H1 (cell line): ENCODE data around the gene TNFRSF14. TPM values are rescaled to one million over a fixed set of nuclear protein-coding genes. Genes with fewer than 3 reads are reported as not detected.

ENCODE experiments used
- CTCF ChIA-PET: fragments of 300-600 bp; sonication (Branson Sonifier 250); formaldehyde crosslinking; loops from one replicate; lab custom pipeline; 2021; ENCODE audit not compliant: partially characterized antibody; lab: Charles Lee
- POLR2A ChIA-PET: fragments of 300-600 bp; sonication (Branson Sonifier 250); formaldehyde crosslinking; loops from one replicate; lab custom pipeline; 2021; ENCODE audit warnings: inconsistent platforms; ENCODE audit not compliant: partially characterized antibody; lab: Charles Lee
- DNase-seq, 2 experiments: peaks; one replicate each; pipeline versions ENCODE4 v3.0.0 to v3.0.0-alpha.2; 2010 to 2022; ENCODE audit warnings: low spot score in 2 of 2, low read depth in 1 of 2, mixed read lengths in 1 of 2
- FAIRE-seq: peaks from 2 replicates; lab custom pipeline; 2011; peaks lifted over from hg19 to GRCh38; lab: Jason Lieb, UNC
- H2AFZ ChIP-seq: 2 replicates; pipeline ENCODE4 v1.8.1; 2012; ENCODE audit warnings: low read length, inconsistent platforms
- H2AK5ac ChIP-seq: 2 replicates; pipeline ENCODE4 v1.6.1; 2013; ENCODE audit warnings: low read depth, low read length
- H2BK120ac ChIP-seq: replicated peaks from 2 replicates; pipeline ENCODE3; 2013; ENCODE audit warnings: low read depth, low read length, inconsistent platforms
- H2BK12ac ChIP-seq: 2 replicates; pipeline ENCODE4 v1.6.1; 2013; ENCODE audit warnings: low read depth, low read length
- H2BK15ac ChIP-seq: 2 replicates; pipeline ENCODE4 v1.6.1; 2013; ENCODE audit warnings: low read length
- H2BK20ac ChIP-seq: 2 replicates; pipeline ENCODE4 v1.6.1; 2013; ENCODE audit warnings: low read length
- H2BK5ac ChIP-seq: 2 replicates; pipeline ENCODE4 v1.6.1; 2013; ENCODE audit warnings: low read depth, low read length
- H3K14ac ChIP-seq: 2 replicates; pipeline ENCODE4 v1.6.1; 2013; ENCODE audit warnings: inconsistent platforms; ENCODE audit not compliant: insufficient read length
- H3K18ac ChIP-seq: 2 replicates; pipeline ENCODE4 v1.6.1; 2013; ENCODE audit warnings: low read length; ENCODE audit errors: extremely low read depth
- H3K23ac ChIP-seq: 2 replicates; pipeline ENCODE4 v1.6.1; 2013; ENCODE audit warnings: inconsistent platforms; ENCODE audit not compliant: insufficient read length
- H3K23me2 ChIP-seq: 2 replicates; pipeline ENCODE4 v1.6.1; 2013; ENCODE audit warnings: low read depth, low read length
- H3K27ac ChIP-seq: 2 replicates; pipeline ENCODE4 v1.6.1; 2011; ENCODE audit warnings: low read depth, low read length, inconsistent platforms
- H3K27me3 ChIP-seq, 4 experiments: replicated peaks in 1 of 4; 1 replicate in 1 of 4; 2 replicates in 3 of 4; pipeline versions ENCODE4 v1.6.1 to v1.8.1; 2011 to 2013; ENCODE audit warnings: low read length in 3 of 4, mild to moderate bottlenecking in 3 of 4, inconsistent platforms in 2 of 4, mixed read lengths in 2 of 4, moderate library complexity in 1 of 4; ENCODE audit not compliant: control insufficient read depth in 3 of 4, insufficient read depth in 3 of 4; ENCODE audit errors: extremely low read depth in 1 of 4
- H3K36me3 ChIP-seq, 4 experiments: 2 replicates each; pipeline versions ENCODE4 v1.6.1 to v1.8.1; 2011 to 2013; ENCODE audit warnings: mild to moderate bottlenecking in 4 of 4, low read length in 3 of 4, moderate library complexity in 2 of 4, control low read depth in 1 of 4, inconsistent platforms in 1 of 4; ENCODE audit not compliant: insufficient read depth in 4 of 4, control insufficient read depth in 2 of 4
- H3K4ac ChIP-seq: replicated peaks from 2 replicates; pipeline ENCODE3; 2013; ENCODE audit warnings: low read length, low read depth, mixed read lengths, inconsistent platforms; ENCODE audit not compliant: insufficient read length
- H3K4me1 ChIP-seq, 4 experiments: replicated peaks in 1 of 4; 1 replicate in 1 of 4; 2 replicates in 3 of 4; pipeline versions ENCODE4 v1.6.1 to v1.8.1; 2011 to 2013; ENCODE audit warnings: low read length in 3 of 4, inconsistent platforms in 2 of 4, mixed read lengths in 1 of 4; ENCODE audit not compliant: insufficient read depth in 4 of 4, control insufficient read depth in 3 of 4
- H3K4me2 ChIP-seq, 2 experiments: 2 replicates each; pipeline versions ENCODE4 v1.6.1 to v1.8.1; 2011 to 2013; ENCODE audit warnings: low read depth in 2 of 2, low read length in 2 of 2, control low read depth in 1 of 2, inconsistent platforms in 1 of 2, mild to moderate bottlenecking in 1 of 2; ENCODE audit not compliant: insufficient read depth in 1 of 2
- H3K4me3 ChIP-seq, 4 experiments: fragments of 200-600, 300-600 bp in 1 of 4; sonication (generic), shearing (Covaris generic), sonication (Bioruptor Twin) in 1 of 4; 2 replicates each; pipeline versions ENCODE4 v1.5.1 to v1.8.1; 2011 to 2016; ENCODE audit warnings: low read length in 4 of 4, low read depth in 3 of 4, control low read depth in 2 of 4, inconsistent platforms in 2 of 4, mild to moderate bottlenecking in 2 of 4, mixed read lengths in 1 of 4, moderate library complexity in 1 of 4; ENCODE audit not compliant: insufficient read depth in 2 of 4; ENCODE audit errors: extremely low read depth in 1 of 4
- H3K56ac ChIP-seq: replicated peaks from 2 replicates; pipeline ENCODE3; 2013; ENCODE audit warnings: low read depth, mild to moderate bottlenecking, mixed read lengths, low read length, inconsistent platforms; ENCODE audit not compliant: insufficient read length
- H3K79me1 ChIP-seq: 2 replicates; pipeline ENCODE4 v1.6.1; 2013; ENCODE audit warnings: low read depth, low read length, control low read depth
- H3K79me2 ChIP-seq, 2 experiments: 2 replicates each; pipeline versions ENCODE4 v1.6.1 to v1.8.1; 2012 to 2013; ENCODE audit warnings: low read length in 2 of 2, mild to moderate bottlenecking in 2 of 2, inconsistent platforms in 1 of 2; ENCODE audit not compliant: insufficient read depth in 2 of 2, control insufficient read depth in 1 of 2
- H3K9ac ChIP-seq, 4 experiments: replicated peaks in 1 of 4; 1 replicate in 1 of 4; 2 replicates in 3 of 4; pipeline versions ENCODE4 v1.6.1 to v1.8.1; 2011 to 2013; ENCODE audit warnings: low read depth in 3 of 4, low read length in 3 of 4, control low read depth in 2 of 4, mild to moderate bottlenecking in 2 of 4, moderate library complexity in 2 of 4, inconsistent platforms in 1 of 4; ENCODE audit errors: extremely low read depth in 1 of 4
- H3K9me3 ChIP-seq, 2 experiments: 2 replicates each; pipeline versions ENCODE4 v1.6.1 to v1.8.1; 2012 to 2013; ENCODE audit warnings: mild to moderate bottlenecking in 2 of 2, moderate library complexity in 2 of 2, control low read depth in 1 of 2, inconsistent platforms in 1 of 2, low read depth in 1 of 2, low read length in 1 of 2, mixed read lengths in 1 of 2; ENCODE audit not compliant: insufficient read depth in 2 of 2
- H4K20me1 ChIP-seq, 2 experiments: replicated peaks in 1 of 2; 2 replicates each; pipeline versions ENCODE3 to v1.8.1; 2011 to 2013; ENCODE audit warnings: inconsistent platforms in 2 of 2, low read length in 2 of 2, mild to moderate bottlenecking in 1 of 2; ENCODE audit not compliant: insufficient read depth in 2 of 2, control insufficient read depth in 1 of 2
- H4K5ac ChIP-seq: 2 replicates; pipeline ENCODE4 v1.6.1; 2013; ENCODE audit warnings: low read length, low read depth, mixed read lengths, inconsistent platforms; ENCODE audit not compliant: insufficient read length
- H4K8ac ChIP-seq: 2 replicates; pipeline ENCODE4 v1.8.0; 2013; ENCODE audit warnings: mild to moderate bottlenecking, moderate library complexity, low read length, inconsistent platforms; ENCODE audit not compliant: insufficient read depth; ENCODE audit errors: extremely low read depth
- H4K91ac ChIP-seq: replicated peaks from 2 replicates; pipeline ENCODE3; 2013; ENCODE audit warnings: low read length, mixed read lengths, inconsistent platforms; ENCODE audit not compliant: insufficient read length
- EP300 ChIP-seq, 2 experiments: IDR thresholded peaks; 1 replicate in 1 of 2; 2 replicates in 1 of 2; pipeline ENCODE4 v1.6.1; 2011 to 2012; ENCODE audit warnings: low read depth in 2 of 2, low read length in 2 of 2, mild to moderate bottlenecking in 2 of 2, borderline replicate concordance in 1 of 2, inconsistent platforms in 1 of 2, moderate library complexity in 1 of 2
- GABPA ChIP-seq: IDR thresholded peaks from 2 replicates; pipeline ENCODE4 v1.6.1; 2011; ENCODE audit warnings: mild to moderate bottlenecking, low read length, moderate library complexity, borderline replicate concordance; ENCODE audit not compliant: insufficient read depth
- RFX5 ChIP-seq: IDR thresholded peaks from 2 replicates; pipeline ENCODE4 v1.6.1; 2011; ENCODE audit warnings: low read depth, low read length, improper control_type of control experiment, borderline replicate concordance
- TEAD4 ChIP-seq: IDR thresholded peaks from 2 replicates; pipeline ENCODE4 v1.6.1; 2012; ENCODE audit warnings: low read depth, low read length, inconsistent platforms, mixed read lengths
- WGBS, 2 experiments: shearing (Covaris generic) in 1 of 2; methylation state at CpG; one replicate each; pipeline versions ENCODE4 v1.1.6 to v1.1.7; 2013 to 2015; ENCODE audit warnings: low lambda C conversion rate in 2 of 2, mixed read lengths in 2 of 2, inconsistent platforms in 1 of 2, low coverage in 1 of 2, missing lambda C conversion rate in 1 of 2; ENCODE audit not compliant: insufficient replicate concordance in 2 of 2, insufficient coverage in 1 of 2, insufficient read length in 1 of 2; ENCODE audit errors: extremely low coverage in 1 of 2, missing lambda C conversion rate in 1 of 2; 5-methylcytosine and 5-hydroxymethylcytosine counted together
- long read RNA-seq, 2 experiments: library from RNA in 1 of 2; library from capped mRNA in 1 of 2; stranded (forward); transcript quantifications; one replicate each; pipeline ENCODE4 v2.0.0, GENCODE V29; 2021; ENCODE audit warnings: inconsistent platforms in 1 of 2
- polyA minus RNA-seq, 3 experiments: library from RNA; depleted of rRNA, polyadenylated mRNA; stranded (reverse); fragments of >200 nt; gene quantifications; 1 replicate in 2 of 3; 2 replicates in 1 of 3; pipeline ENCODE4 v1.2.3, GENCODE V29; 2011
- polyA plus RNA-seq, 7 experiments: library from polyadenylated mRNA; depleted of rRNA in 3 of 7; stranded (reverse) in 5 of 7; unstranded in 2 of 7; fragments of >200 nt in 5 of 7; fragments of 200-250 nt in 2 of 7; gene quantifications; 1 replicate in 5 of 7; 2 replicates in 1 of 7; 4 replicates in 1 of 7; pipeline versions ENCODE4 v1.2.1 to v1.2.3, GENCODE V29; 2011 to 2013; ENCODE audit warnings: missing spikeins in 2 of 7, mixed read lengths in 2 of 7
- total RNA-seq: library from RNA; stranded (reverse); fragmentation: NEBNext Ultra II Directional; extraction: Animal tissue kit (Norgen Biotek cat#: 25700); gene quantifications from 2 replicates; pipeline ENCODE4 v1.2.1, GENCODE V29; 2021

TNFRSF14 gene
- total RNA-seq (0.50 and 0.65 TPM in 2 replicates), polyA plus RNA-seq (2011; rRNA removed) (0.13 and 0.36 TPM in 2 replicates), polyA minus RNA-seq (2011; rRNA and poly(A)+ RNA removed) (0.22 and 0.32 TPM in 2 replicates)
- polyA plus RNA-seq (2011; cell fraction: cytosol; rRNA removed): 0.43 TPM
- 1.1 TPM for polyA plus RNA-seq (2011; cell fraction: nucleus; rRNA removed)
- 0.17 to 0.35 TPM (median 0.24 TPM) in 3 of 4 replicates, not detected in the other for polyA plus RNA-seq (2012, experiment 1 of 2)
- not detected for polyA plus RNA-seq (2012, experiment 2 of 2)
- polyA plus RNA-seq (2013, experiment 1 of 2): 0.08 TPM
- polyA plus RNA-seq (2013, experiment 2 of 2): 0.09 TPM
- not detected for polyA minus RNA-seq (2011; cell fraction: cytosol; rRNA and poly(A)+ RNA removed)
- polyA minus RNA-seq (2011; cell fraction: nucleus; rRNA and poly(A)+ RNA removed): 1.5 TPM
- long read RNA-seq, experiment 1: 0 reads
- long read RNA-seq, experiment 2: 0 reads

- Histone ChIP-seq H3K4me1 (peaks cover 0 to 6% (median 0%) of the 10 kb centered on the region in 4 experiments; a peak in 2 of 7 replicates), H4K5ac (no peak within 1 kb of the TSS), H3K27me3 (no peaks in the 10 kb centered on the region), H2BK20ac (no peak within 1 kb of the TSS), H3K4me3 (no peak within 1 kb of the TSS), H3K23me2 (no peaks in the 10 kb centered on the region), H2BK120ac (peak within 1 kb of the TSS; percentile 22), H3K23ac (no peak within 1 kb of the TSS), H3K9me3 (no peaks in the 10 kb centered on the region; a peak in 1 of 4 replicates), H2AFZ (no peak within 1 kb of the TSS), H3K18ac (no peak within 1 kb of the TSS; the same call in 1 of the 2 replicates), H3K14ac (no peak within 1 kb of the TSS), H2AK5ac (no peak within 1 kb of the TSS), H4K20me1 (no peaks in the 10 kb centered on the region), H3K4ac (peak within 1 kb of the TSS; percentile 32), H2BK5ac (no peak within 1 kb of the TSS), H4K91ac (peak within 1 kb of the TSS; percentile 55), H2BK15ac (peak within 1 kb of the TSS; percentile 46; the same call in 1 of the 2 replicates), H4K8ac (peak within 1 kb of the TSS; percentile 51; the same call in 1 of the 2 replicates), H2BK12ac (no peak within 1 kb of the TSS; the same call in 1 of the 2 replicates), H3K4me2 (no peak within 1 kb of the TSS), H3K9ac (no peak within 1 kb of the TSS), H3K79me2 (no peaks in the 10 kb centered on the region), H3K36me3 (no peaks in the 10 kb centered on the region), H3K27ac (no peak within 1 kb of the TSS), H3K79me1 (no peaks in the 10 kb centered on the region), H3K56ac (peak within 1 kb of the TSS; percentile 16)
- POLR2A ChIA-PET: interaction anchor here (0.9 kb wide), 1 partner anchor 8 kb away, joined by 3 read pairs; no protein-coding TSS in a partner anchor
- CTCF ChIA-PET: interaction anchor here (0.7 to 1.6 kb wide), 6 partner anchors 17 to 861 kb away, joined by 3 read pairs; no protein-coding TSS in a partner anchor
- DNase-seq (no peak), FAIRE-seq (no peak)
- WGBS, 2 experiments: 84% methylated on average over 10 of the region's 16 CpGs; no CpG with 5 or more reads in 1 of the 2 experiments
- TF ChIP-seq TEAD4 (no peak), GABPA (0 out of 2 replicates have a peak, but pooled peaks have one; percentile 23), RFX5 (no peak), EP300 (IDR thresholded peaks at IDR 0.05; ENCODE audit: borderline replicate concordance in 1 of 2, low read depth in 2 of 2, low read length in 2 of 2) (no peak)
These were observed at the start of gene TNFRSF14 for GRCh38 chr1:2556277-2556677. Gene TNFRSF14, plus strand, starts transcription at chr1:2556371. Its CDS starts 294 bp downstream, at chr1:2556665.
